ENCODE data around the gene NEK9.

GRCh38 chr14:75141062-75141461, 14.2 kb upstream of the NEK9 start:
- TF ChIP-seq, protein P1, sequence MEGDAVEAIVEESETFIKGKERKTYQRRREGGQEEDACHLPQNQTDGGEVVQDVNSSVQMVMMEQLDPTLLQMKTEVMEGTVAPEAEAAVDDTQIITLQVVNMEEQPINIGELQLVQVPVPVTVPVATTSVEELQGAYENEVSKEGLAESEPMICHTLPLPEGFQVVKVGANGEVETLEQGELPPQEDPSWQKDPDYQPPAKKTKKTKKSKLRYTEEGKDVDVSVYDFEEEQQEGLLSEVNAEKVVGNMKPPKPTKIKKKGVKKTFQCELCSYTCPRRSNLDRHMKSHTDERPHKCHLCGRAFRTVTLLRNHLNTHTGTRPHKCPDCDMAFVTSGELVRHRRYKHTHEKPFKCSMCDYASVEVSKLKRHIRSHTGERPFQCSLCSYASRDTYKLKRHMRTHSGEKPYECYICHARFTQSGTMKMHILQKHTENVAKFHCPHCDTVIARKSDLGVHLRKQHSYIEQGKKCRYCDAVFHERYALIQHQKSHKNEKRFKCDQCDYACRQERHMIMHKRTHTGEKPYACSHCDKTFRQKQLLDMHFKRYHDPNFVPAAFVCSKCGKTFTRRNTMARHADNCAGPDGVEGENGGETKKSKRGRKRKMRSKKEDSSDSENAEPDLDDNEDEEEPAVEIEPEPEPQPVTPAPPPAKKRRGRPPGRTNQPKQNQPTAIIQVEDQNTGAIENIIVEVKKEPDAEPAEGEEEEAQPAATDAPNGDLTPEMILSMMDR (IDR thresholded peaks at IDR 0.05) = no peak
- no peak for TF ChIP-seq POLR2A (IDR thresholded peaks at IDR 0.05)
